GM21825 (cell line): ENCODE measurements around the gene ECI1.

Source experiments
- ATAC-seq: cut with Tn5 transposase; IDR thresholded peaks from one replicate; pipeline ENCODE4 v1.9.1; 2021; ENCODE audit warnings: mild to moderate bottlenecking, moderate library complexity; ENCODE audit not compliant: unreplicated experiment

The ECI1 gene

DNA sequence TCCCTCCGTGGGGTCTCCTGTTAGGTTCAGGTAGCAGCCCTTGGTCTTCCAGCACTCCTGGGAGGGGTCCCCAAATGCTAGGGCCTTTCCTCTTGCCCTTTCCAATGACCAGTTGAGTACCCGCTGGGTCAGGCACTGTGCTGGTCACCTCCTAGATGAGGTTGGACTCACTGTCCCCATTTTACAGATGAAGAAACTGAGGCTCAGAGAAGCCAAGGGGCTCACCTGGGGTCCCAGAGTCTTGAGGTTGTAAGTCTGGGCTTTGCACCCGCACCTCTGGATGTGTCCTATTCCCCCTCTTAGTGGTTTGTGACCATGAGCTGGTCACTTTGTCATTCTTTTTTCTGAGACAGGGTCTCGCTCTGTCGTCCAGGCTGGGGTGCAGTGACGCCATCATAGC lies 53.6 kb downstream of the ECI1 start:
- no peak for ATAC-seq

DNA sequence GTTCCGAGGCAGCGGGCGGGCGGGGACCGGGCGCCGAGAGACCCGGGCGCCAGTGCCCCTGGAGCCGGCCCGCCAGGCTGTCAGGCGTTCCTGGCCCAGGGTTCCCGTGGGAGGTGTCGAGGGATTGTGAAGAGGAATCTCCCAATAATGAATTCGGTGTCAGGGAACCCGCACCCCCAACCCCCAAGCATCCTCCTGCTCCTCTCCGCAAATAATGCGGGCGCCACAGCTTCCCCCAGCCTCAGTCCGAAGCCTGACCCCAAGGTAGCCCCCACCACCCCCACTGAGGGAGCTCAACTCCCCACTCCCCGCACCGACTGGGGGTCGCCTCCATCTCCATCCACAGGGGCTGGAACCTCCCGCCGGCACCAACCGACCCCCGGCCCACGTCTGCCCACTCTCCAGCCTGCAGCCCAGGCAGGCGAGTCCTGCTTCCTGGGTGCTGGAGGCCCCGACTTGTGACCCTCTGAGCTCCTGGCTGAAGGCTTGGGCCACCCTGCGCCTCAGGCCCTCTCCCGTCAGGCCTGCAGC lies 54.3 kb downstream of the ECI1 start:
- ATAC-seq: no peak

DNA sequence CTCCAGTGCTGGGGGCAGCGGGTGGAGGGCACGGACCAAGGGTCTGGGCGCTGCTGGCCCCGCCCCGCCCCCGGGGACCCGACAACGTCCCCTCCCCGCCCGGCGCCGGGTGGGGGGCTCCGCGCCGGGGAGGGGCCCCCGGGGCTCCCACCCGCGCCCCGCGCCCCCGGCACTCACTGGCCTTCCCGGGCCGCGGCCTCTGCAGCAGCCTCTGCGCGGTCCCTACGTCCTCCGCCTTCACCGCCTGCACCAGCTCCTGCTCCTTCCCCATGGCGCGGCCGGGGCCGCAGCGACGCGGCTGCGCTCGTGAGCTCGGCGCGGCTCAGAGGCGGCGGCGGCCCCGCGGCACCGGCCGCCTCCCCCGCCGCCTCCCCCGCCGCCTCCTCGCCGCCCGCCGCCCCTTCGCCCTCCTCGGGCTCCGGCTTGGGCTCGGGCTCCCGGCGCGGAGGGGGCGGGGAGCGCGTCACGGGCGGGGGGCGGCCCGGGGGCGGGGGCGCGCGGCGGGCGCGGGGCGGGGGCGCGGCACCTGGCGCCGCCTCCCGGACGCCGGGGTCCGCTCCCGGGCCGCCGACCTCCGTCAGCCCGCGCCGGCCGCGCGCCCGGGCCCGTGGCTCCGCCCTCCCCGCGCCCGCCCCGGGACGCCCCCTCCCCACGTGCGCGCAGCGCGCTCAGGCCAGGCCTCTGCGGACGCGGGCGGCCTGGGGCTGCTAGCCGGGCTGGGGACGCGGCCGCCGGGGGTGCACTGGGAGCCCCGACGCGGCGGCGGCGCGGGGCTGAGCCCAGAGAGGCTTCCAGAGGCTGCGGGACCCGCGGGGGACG lies 55.0 kb downstream of the ECI1 start, which contains the start of gene CASKIN1:
Gene CASKIN1, minus strand, starts transcription at position 444 of the 819 bp plus-strand sequence. Its CDS starts 173 bp downstream, at position 271.
- no peak for ATAC-seq

DNA sequence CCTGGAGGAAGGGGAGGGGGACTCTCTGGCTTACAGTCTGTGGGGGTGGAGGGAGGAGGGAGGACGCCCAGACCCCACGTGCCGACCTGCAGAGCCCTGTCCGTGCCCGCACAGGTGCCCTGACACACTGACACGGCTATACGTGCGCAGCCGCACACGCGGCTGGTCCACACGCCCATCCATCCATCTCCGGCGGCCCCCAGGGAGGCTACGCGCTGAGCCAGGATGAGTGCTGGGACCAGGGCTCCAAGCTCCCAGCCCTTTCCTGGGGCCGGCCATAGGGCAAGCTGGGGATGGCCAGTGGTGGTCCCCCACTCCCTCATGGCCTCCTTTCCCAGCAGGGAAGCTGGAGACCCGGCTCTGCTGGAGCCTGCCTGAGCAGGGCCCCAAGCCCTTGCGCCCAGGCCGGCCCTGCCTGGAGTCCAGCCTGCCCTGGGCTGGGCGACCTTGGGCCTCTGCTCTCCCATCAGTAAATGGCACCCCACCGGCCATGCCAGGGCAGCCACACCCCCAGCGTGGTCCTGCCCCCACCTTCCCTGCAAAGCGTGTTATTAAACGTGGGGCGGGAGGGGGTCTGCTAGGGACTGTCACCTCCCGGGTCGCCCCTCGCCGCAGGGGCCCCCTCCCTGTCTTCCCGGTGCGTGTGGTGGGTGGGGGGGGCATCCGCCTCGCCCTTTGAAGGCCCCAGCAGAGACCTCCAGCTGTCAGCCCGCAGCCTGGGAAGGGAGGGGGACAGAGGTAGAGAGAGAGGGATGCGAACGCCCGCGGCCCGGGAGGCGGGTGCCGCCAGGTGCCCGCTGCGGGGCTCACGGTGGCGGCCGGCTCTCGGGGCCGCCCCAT lies 55.8 kb downstream of the ECI1 start:
- no peak for ATAC-seq

DNA sequence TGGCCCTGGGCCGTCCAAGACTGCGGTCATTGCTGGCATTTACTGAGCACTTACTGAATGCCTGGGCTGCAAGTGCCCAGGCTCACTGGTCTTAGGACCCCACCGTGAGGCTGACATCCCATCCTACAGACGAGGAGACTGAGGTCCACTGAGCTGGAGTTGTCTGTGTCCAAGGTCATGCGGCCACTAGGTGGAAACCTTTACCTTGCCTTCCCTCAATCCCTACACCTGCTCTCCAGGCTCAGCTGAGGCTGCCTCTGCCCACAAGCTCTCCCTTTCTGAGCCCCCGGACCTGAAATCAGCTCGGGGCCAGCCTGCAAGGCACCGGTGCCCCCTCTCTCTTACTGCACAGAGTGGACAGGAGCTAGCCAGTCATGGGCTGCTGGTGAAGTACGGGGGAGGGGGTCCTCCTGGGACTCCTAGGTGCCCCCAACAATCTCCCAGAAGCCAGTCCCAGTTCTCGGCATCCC lies 56.5 kb downstream of the ECI1 start:
- ATAC-seq: no peak

DNA sequence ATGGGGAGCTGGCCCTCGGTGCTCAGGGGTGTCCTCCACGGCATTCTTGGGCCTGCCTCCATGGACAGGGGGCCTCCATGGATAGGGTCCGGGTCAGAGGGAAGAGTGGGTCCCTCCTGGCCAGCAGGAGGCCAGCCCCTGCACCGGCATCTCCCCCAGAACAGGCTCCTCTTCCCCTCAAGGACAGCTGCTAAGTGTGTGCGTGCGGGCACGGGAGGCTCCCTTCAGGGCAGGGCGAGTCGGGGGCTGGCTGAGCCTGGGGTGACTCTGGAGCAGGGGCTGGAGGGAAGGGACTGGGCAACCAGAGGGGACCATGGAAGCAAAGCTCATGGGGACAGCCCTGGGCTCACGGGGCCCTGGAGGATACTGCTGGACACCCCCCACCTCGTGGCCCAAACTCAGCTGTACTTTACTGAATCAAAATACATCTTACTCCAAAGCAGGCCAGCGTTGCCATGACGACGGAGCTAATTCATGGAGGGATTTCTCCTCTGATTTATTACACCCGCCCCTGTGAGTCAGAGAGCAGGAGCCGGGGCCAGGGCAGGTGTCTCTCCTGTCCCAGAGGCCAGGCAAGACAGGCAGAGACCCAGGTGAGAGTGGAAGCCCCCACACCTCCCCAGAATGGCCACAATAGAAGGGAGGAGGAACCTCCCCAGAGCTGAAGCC lies 57.1 kb downstream of the ECI1 start:
- ATAC-seq: no peak

DNA sequence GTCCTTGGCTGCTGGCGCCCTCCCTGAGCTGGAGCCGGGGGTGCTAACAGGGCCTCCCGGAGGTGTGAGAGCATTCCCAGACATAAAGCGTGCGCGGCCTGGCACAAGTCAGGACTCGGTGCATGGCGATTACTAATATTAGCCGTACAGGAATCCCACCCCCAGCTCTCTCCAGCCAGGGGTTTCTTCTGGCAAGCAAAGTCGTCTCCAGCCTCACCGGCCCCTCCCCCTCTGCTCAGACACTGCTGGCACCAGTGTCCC lies 60.0 kb downstream of the ECI1 start:
- ATAC-seq: no peak

DNA sequence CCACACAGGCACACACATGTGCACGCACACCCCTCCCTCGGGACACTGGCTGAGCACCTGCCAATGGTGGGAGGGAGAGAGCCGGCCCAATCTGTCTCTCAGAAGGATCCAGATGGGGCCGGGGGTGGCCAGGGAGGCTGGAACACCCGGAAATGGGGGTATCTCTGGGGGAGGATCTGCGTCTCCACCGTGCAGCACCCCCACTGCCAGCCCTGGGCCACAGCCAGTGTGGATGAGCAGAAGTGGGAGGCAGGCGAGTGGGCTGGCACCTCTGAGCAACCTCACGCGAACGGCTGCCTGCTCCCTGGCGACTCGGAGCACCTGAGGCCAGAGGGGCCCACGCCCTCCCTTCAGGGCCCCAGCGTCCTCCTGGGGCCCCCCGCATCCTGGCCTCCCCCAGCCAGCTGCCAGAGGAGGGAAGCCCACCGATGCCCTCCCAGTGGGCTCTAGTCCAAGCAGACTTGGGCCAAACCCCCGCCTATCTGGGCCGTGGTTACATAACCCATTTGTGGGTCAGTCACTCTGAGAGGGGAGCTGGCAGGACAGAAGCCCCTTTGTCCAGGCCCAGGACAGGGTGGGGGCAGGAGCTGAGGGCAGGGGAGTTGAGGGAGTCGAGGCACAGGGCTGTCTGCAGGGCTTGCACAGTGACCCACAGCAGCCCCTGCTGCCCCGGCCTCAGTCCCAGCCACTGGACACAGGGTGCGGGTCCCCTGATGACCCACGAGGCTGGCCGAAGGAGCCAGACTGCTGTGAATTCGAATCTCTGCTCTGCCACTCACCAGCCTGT lies 60.5 kb downstream of the ECI1 start:
- ATAC-seq: no peak

DNA sequence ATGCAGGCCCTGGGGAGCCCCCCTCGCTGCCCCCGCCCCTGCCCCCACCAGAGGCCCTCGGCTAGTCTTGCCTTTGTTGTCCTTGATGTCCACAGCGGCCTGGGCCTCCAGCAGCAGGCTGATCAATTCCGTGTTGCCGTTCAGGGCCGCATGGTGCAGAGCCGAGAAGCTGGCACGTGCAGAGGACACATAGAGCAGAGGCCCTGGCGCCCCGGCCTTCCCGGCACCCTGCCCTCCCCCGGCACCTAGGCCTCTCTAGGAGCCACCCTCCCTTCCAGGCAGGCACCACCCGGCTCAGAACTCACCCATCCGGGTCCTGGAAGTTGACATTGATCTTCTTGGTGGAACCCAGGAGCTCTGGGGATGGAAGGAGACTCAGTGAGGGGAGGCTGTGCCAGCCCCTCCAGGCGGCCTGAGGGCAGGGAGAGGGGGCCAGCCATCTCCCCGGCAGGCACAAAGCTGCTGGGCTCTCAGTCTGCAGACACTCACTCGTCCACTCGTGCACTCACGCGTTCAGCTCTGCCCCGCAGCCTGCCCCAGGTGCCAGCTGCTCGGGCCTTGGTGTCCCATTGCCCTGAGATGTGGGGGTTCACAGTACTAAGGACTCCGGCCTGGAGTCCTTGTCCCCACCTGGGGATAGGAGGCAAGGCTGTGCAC lies 61.3 kb downstream of the ECI1 start:
- ATAC-seq: no peak
